ENCODE measurements around the gene GSG1L.

GRCh38 chr16:27972500-27972899 is 91.0 kb downstream of the GSG1L start:
- peak in 5 of 6 experiments; percentile 14 to 57 (median 45) for TF ChIP-seq CTCF (IDR thresholded peaks at IDR 0.05)
- no peak for TF ChIP-seq POLR2A (IDR thresholded peaks at IDR 0.05)
